OCI-M2 (cell line): ENCODE measurements around the gene JPH4.

Source experiments
- DNase-seq: peaks from one replicate; lab custom pipeline; 2025; ENCODE audit not compliant: unreplicated experiment; lab: John Stamatoyannopoulos, UW

JPH4 gene

GRCh38 chr14:23531391-23531790 is 47.2 kb downstream of the JPH4 start:
- DNase-seq = no peak

GRCh38 chr14:23530375-23531055 is 48.1 kb downstream of the JPH4 start:
- no peak for DNase-seq

- no peak for DNase-seq
These were observed 49.6 kb downstream of the JPH4 start for GRCh38 chr14:23529016-23529415.

GRCh38 chr14:23528555-23528954 is 50.0 kb downstream of the JPH4 start:
- DNase-seq = no peak

- no peak for DNase-seq
These were observed 53.0 kb downstream of the JPH4 start for GRCh38 chr14:23525611-23526010.

- no peak for DNase-seq
These were observed 53.6 kb downstream of the JPH4 start for GRCh38 chr14:23524954-23525353.

- DNase-seq = no peak
These were observed 55.2 kb downstream of the JPH4 start for GRCh38 chr14:23523229-23524016.

- no peak for DNase-seq
These were observed 55.9 kb downstream of the JPH4 start for GRCh38 chr14:23522643-23523198.

- DNase-seq = no peak
These were observed 56.6 kb downstream of the JPH4 start for GRCh38 chr14:23521785-23522640.

GRCh38 chr14:23520899-23521533 is 57.6 kb downstream of the JPH4 start:
- no peak for DNase-seq

- DNase-seq = no peak
These were observed 59.9 kb downstream of the JPH4 start for GRCh38 chr14:23518709-23519108.
